Hematopoietic multipotent progenitor cell treated with erythropoietin and hydrocortisone succinate and interleukin-3 and kit ligand, for 6 days (in vitro differentiated cells): ENCODE results near the gene SLC2A6.

Experiments
- DNase-seq: peaks from one replicate; pipeline ENCODE4 v3.0.0-alpha.2; 2015

Gene SLC2A6

GRCh38 chr9:133495327-133496293, 16.7 kb upstream of the SLC2A6 start:
- DNase-seq: no peak

GRCh38 chr9:133494636-133495326, 15.9 kb upstream of the SLC2A6 start:
- no peak for DNase-seq

DNA sequence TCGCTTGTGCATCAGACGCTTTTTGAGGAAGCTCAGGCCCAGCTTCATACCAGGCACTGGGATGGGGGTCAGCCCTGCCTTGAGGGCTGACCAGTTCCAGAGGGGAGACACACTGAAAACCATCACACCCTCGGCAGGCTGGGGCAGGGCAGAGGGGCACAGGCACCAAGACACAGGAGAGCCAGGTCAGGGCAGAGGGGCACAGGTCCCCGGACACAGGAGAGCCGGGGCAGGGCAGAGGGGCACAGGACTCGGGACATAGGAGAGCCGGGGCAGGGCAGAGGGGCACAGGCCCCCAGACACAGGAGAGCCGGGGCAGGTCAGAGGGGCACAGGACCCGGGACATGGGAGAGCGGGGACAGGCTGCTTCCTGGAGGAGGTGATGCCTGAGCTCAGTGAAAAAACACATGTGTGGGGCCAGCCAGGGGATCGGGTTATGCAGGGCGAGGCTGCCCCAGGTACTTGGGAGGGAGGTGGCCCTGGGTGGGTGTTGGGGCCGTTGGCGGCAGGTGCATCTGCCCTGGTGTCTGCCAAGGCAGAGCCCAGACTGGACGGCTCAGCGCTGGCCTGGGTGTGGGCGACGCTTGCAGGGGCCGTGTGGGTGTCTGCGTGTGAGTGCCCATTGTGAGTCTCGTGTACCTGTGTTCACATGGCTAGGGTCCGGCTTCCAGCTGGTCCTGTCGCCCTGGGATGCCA, 15.1 kb upstream of the SLC2A6 start:
- DNase-seq: no peak

DNA sequence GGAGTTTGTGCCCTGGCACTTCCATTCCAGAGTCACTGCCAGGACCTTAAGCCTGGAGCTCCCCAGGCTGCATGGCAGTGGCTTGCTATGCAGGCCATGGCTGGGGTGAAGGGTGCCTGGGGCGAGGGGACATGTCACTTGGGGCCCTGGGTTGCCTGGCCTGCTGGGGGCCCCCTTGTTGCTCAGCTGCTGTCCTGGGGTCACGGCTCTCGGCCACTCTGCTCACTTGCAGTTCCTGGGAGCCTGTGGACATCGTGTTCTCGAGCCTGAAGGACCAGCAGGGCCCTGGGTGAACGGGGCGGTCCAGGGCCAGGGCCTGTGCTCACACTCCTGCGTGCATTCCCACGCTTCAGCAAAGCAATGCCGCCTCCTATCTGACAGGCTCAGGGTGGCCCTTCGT, 14.5 kb upstream of the SLC2A6 start:
- DNase-seq: no peak

DNA sequence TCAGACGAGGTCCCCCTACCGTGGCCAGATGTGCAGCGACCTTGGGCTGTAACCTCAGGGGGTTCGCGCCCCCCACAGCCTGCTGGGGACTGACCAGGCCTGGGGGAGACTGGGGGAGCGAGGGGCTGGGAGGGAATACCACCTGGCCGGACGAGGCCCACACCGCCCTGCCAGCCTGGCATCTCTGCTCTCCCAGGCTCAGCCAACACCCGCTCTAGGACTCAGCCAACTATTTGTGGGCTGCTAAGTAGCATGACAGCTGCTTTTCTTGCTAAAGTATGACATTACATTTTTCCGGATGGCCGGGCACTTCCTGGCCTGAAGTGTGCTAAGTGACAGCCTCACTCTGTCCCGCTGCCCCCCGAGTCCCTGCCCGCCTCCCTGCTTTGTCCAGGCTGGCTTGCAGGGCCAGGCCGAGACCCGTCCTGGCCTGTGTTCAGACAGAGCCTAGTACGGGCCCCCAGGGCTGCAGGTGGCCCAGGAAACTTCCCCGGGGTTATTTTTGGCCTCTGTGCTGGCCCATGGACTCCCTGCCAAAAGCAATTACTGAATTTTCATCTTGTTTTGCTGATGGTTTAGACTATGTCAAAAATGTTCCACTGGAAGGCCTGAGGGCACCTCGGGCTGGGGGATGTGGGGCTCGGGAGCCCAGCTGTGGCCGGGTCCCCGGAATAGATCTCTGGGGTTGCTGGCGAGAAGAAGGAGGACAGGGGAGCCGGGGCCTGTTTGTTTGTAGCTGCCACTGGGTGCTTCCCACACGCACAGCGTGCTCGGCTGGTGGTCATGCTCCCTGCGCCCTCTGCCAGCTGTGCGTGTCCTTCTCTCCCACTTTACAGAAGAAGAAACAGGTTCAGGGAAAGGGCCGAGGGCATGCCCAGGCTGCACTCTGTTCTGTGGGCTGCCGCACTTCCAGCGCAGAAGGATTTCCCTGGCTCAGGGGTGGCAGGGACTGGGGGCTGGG, 13.4 kb upstream of the SLC2A6 start:
- DNase-seq: no peak

DNA sequence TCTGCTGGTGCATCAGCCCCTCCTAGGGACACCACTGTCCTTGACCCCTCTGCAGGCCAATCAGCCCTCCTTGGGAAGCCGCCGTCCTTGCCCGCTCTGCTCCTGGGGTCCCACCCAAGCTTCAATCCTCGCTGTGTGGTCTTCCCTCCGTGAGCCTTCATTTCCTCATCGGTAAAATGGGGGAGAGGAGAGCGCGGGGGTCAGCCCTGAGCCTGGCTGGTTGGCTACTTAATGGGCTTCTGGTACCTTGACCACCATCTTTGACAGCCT, 12.7 kb upstream of the SLC2A6 start:
- DNase-seq: no peak

DNA sequence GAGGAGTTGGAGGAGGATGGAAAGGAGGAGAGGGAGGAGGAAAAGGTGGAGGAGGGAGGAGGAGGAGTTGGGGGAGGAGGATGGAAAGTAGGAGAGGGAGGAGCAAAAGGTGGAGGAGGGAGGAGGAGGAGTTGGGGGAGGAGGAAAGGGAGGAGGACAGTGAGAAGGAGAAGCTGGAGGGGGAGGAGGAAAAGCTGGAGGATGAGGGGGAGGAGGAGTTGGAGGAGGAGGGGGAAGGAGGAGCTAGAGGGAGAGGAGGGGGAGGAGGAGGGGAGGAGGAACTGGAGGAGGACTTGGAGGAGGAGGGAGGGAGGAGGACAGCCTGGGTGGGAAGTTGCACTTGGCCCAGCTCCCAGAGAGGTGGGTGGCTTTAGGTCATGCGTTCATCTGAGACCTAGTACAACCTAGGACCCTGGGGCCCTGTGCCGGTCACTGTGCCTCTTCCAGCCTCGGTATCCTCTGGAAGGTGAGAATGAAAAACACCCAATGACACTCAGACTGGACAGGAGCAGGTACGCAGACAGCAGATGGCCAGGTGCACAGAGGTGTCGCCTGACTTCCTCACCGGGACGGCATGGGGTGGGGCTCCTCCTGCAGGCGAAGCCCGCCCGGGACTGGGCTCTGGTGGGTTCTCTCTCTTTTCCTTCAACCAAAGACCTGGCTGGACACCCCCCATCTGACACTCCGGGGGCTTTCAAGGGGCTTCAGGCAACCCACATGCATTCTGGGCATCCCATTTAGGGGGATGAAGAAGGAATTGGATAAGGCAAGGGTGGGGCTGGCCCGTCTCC, 12.2 kb upstream of the SLC2A6 start:
- no peak for DNase-seq

DNA sequence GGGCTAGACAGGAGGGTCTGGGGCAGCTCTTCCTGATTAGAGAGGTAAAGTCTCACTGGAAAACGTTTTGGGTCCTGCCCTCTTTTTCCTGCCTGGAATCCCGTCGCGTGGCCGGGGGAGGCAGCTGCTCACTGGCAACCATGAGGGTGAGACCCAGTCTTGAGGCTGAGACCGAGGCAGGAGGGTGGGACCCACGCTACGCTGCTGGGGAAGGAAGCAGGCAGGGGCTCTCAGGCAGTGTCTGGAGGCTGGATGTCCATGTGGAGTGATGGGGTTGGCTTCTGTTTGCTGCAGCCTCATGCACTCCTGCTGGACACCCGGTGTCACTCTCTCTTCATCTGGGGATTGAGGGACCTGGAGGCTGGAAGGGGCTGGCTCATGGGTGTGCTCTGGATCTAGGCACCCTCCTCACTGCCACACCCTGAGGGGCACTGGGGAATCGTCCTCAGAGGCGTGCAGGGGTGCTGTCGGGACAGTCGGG, 11.3 kb upstream of the SLC2A6 start:
- DNase-seq: no peak

DNA sequence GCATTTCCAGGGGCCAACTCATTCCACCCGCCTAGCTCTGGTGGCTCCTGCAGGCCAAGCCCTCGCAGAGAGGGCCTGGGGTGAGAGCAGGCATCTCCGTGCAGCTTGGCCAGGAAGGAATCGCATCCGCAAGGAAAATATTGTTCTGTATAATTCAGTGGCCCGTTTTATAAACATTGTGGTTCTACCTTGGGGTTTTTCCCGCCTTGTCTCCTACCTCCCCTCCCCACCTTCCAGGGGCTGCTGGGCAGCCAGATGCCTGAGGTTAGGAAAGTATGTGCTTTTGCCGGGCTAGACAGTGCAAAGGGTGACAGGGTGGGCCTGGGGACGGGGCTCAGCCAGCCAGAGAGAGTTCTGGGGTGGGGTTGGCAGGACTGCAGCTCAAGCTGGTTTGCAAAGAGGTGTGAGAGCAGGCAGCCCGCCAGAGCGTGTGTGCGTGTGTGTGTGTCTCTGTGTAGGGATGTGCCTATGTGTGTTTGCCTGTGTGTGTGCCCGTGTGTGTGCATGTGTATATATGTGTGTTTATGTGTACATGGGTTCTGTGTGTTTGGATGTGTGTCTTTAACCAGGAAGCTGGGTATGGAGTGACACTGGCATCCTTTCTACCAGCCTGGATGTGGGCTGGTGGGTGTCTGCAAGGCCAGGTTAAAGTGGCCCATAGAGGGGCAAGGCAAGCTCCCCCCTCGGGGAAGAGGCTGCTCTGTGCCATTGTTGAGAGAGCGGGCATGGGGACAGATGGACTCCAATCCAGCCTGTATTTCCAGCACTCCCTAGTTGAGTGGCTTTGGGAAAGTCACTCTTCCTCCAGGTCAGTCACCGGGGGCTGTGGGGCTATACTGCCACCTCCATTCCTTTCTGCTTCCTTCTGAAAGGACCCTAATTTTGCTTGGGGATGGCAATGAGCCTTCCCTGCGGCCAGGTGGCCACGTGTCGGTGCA, 10.6 kb upstream of the SLC2A6 start:
- DNase-seq: no peak

DNA sequence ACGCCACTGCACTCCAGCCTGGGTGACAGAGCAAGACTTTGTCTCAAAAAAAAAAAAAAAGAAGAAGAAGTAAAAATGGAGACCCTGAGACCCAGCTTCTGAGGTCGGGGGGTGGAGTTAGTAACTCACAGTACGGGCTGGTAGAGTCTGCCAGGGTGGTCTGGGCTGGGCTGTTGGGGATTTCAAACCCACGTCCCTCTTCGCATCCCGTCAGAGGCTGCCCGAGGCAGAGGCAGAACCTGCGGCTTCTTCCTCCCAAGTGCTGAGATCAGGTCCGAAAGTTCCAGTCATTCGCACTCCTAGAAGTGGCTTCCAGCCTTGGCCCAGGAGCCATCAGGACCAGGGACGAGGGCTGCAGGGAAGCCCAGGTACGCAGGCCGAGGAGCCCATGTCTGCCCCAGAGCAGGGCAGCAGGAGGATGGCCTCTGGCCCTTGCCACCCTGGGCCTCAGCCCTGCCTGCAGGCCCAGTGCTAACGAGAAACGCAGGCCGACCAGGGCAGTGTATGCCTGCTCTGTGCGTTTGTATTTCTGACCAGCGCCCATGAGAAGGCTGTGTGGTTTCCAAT, 9.9 kb upstream of the SLC2A6 start:
- DNase-seq: no peak

DNA sequence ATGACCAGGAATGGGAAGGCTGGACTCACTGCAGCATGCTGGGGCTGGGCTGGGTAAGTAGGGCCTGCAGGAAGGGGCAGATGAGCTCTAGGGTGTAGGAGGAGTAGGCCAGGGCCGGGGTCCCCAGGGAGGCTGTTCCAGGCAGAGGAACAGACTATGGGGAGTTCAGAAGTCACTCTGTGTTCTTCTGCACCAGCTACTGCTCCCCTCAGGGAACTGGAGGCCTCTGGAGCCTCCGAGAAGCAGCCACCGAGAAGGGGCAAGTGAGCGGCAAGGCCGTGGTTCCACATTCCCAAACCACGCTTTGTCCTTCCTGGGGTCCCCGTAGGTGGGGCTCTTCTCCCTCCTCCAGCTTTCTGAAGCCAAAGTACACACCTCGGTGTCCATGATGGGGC, 8.4 kb upstream of the SLC2A6 start:
- no peak for DNase-seq

GRCh38 chr9:133485531-133486260, 6.8 kb upstream of the SLC2A6 start:
- DNase-seq: peak; percentile 51

- no peak for DNase-seq
Measured at GRCh38 chr9:133484671-133485437, 6.0 kb upstream of the SLC2A6 start.

DNA sequence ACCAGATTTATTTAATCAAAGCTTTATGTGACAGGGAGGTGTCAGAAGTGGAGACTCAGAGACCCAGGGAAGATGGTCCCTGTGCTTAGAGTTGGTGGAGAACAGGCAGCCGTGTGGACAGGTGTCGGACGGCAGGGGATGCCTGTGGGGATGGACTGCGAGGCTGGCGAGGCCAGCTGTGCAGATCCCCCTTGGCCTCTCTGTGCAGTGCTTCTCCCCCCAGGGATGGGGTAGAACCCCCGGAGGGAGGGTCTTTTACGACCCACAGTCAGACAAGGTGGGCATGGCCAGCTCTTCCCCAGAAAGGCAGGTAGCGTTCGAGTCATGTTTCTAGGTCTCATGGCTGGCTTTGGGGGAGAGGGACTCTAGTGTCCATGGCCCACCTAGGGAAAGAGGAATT, 4.7 kb upstream of the SLC2A6 start:
- DNase-seq: no peak

DNA sequence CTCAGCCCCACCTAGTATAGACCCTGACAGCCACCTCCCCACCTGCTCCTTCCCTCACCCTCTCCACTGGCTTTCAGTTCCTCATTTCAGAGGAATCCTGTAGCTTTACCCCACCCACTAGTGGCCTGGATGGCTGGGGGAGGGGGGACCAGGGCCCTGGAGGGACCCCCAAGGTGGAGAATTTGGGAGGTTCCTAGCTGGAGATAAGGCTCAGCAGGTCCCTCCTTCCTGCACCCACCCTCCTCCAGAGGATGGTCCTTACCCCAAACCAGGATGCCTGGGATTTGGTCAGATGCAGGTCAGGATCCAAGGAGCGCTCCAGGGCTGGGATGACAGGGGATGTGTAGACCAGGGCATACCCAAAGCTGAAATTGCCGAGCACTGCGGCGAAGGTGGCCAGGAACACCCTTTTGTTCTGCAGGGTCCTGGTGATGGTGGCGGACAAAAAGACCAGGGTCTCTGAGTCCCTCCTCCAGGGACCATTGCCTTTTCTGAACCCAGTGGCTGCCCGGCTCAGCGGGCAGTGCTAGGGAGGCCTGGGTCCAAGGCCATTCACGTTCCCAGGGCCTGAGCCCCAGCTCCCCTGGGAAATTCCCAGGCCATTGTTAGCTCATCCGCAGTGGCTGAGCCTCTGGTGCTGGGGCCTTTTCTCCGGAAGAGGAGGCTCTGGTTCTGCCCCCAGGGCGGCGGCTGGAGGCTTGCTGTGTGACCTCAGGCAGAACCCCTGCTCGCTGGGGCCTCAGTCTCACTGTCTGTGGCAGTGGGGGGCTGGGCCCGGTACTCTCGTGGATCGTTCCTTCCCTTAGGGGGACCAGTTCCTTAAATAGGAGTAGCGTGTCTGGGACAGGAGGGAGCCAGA, 678 bp downstream of the SLC2A6 start:
- no peak for DNase-seq

- DNase-seq: no peak
Measured at GRCh38 chr9:133477461-133477860, 1.4 kb downstream of the SLC2A6 start.

DNA sequence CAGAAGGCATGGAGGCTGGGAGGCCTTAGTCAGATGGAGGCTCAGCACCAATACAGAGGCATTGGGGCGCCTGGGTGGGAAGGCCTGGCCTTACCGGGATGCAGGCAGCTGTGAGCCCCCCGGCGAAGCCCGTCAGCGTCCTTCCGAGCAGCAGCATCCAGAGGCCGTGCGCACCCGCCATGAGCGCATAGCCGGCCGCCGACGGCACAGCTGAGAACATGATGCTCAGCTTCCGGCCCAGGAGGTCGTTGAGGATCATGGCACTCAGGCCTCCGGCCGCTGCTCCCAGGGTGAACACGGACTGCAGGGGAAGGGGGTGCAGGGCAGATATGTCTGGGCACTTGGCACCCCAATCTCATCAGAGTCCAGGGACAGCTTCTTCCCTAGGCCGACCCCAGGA, 2.0 kb downstream of the SLC2A6 start:
- no peak for DNase-seq
